GM21528 (cell line): ENCODE results near the gene THEMIS2.

ENCODE experiments used
- ATAC-seq: cut with Tn5 transposase; IDR thresholded peaks from one replicate; pipeline ENCODE4 v1.9.1; 2021; ENCODE audit warnings: mild to moderate bottlenecking, moderate library complexity; ENCODE audit not compliant: unreplicated experiment, low FRiP score

THEMIS2 gene

GRCh38 chr1:27885114-27885528, 12.8 kb downstream of the THEMIS2 start:
- no peak for ATAC-seq

- no peak for ATAC-seq
Measured at GRCh38 chr1:27885621-27886352, 13.4 kb downstream of the THEMIS2 start.

GRCh38 chr1:27886353-27886679, 14.0 kb downstream of the THEMIS2 start:
- ATAC-seq, result no peak

- no peak for ATAC-seq
Measured at GRCh38 chr1:27886744-27887143, 14.4 kb downstream of the THEMIS2 start.

- no peak for ATAC-seq
Measured at GRCh38 chr1:27887215-27888021, 15.1 kb downstream of the THEMIS2 start.

GRCh38 chr1:27889506-27889905, 17.2 kb downstream of the THEMIS2 start:
- no peak for ATAC-seq

- no peak for ATAC-seq
Measured at GRCh38 chr1:27891196-27891889, 19.0 kb downstream of the THEMIS2 start.

GRCh38 chr1:27894521-27894920, 22.2 kb downstream of the THEMIS2 start:
- ATAC-seq, result no peak

GRCh38 chr1:27906759-27907158, 34.4 kb downstream of the THEMIS2 start:
- no peak for ATAC-seq

- ATAC-seq, result no peak
Measured at GRCh38 chr1:27912429-27912828, 40.1 kb downstream of the THEMIS2 start.

- no peak for ATAC-seq
Measured at GRCh38 chr1:27915082-27915575, 42.8 kb downstream of the THEMIS2 start.

GRCh38 chr1:27922272-27922671, 49.9 kb downstream of the THEMIS2 start:
- ATAC-seq, result no peak

GRCh38 chr1:27928216-27928954, 56.0 kb downstream of the THEMIS2 start:
- ATAC-seq, result no peak

GRCh38 chr1:27931184-27931583, 58.8 kb downstream of the THEMIS2 start:
- ATAC-seq, result no peak

- ATAC-seq, result no peak
Measured at GRCh38 chr1:27931759-27932158, 59.4 kb downstream of the THEMIS2 start.

GRCh38 chr1:27934818-27935549, 62.6 kb downstream of the THEMIS2 start, which contains the start of gene SMPDL3B:
TSS of gene SMPDL3B (plus strand) at chr1:27935000. CDS start at chr1:27935184, 184 bp downstream.
- ATAC-seq, result no peak

GRCh38 chr1:27935721-27936120, 63.4 kb downstream of the THEMIS2 start:
- ATAC-seq, result no peak
